DMS153 (cell line): ENCODE data around the gene TNFRSF18.
"Not testable (repeated sequence)": the region's sequence is repeated elsewhere in the genome, so short reads cannot be mapped to it uniquely, and the experiment has no call there.

Experiments
- DNase-seq: peaks from one replicate; lab custom pipeline; 2025; lab: John Stamatoyannopoulos, UW

The TNFRSF18 gene

GRCh38 chr1:1197551-1198422 lies 8.6 kb downstream of the TNFRSF18 start:
- DNase-seq, result no peak

- no peak for DNase-seq
Observed at GRCh38 chr1:1197188-1197500, 9.2 kb downstream of the TNFRSF18 start.

GRCh38 chr1:1196431-1197187 lies 9.8 kb downstream of the TNFRSF18 start:
- no peak for DNase-seq

GRCh38 chr1:1195726-1196125 lies 10.7 kb downstream of the TNFRSF18 start:
- DNase-seq, result not testable (repeated sequence)

GRCh38 chr1:1194723-1195122 lies 11.7 kb downstream of the TNFRSF18 start:
- no peak for DNase-seq

GRCh38 chr1:1191734-1192133 lies 14.7 kb downstream of the TNFRSF18 start:
- DNase-seq, result no peak

GRCh38 chr1:1189111-1189510 lies 17.3 kb downstream of the TNFRSF18 start:
- DNase-seq, result no peak

- DNase-seq, result no peak
Observed at GRCh38 chr1:1187938-1188337, 18.5 kb downstream of the TNFRSF18 start.

GRCh38 chr1:1185101-1185765 lies 21.2 kb downstream of the TNFRSF18 start:
- no peak for DNase-seq

GRCh38 chr1:1183833-1184775 lies 22.3 kb downstream of the TNFRSF18 start:
- no peak for DNase-seq

GRCh38 chr1:1183221-1183747 lies 23.1 kb downstream of the TNFRSF18 start:
- no peak for DNase-seq

GRCh38 chr1:1182491-1183220 lies 23.7 kb downstream of the TNFRSF18 start:
- no peak for DNase-seq

- no peak for DNase-seq
Observed at GRCh38 chr1:1181938-1182410, 24.4 kb downstream of the TNFRSF18 start.

GRCh38 chr1:1181129-1181937 lies 25.1 kb downstream of the TNFRSF18 start:
- no peak for DNase-seq

- no peak for DNase-seq
Observed at GRCh38 chr1:1179983-1180861, 26.2 kb downstream of the TNFRSF18 start.

- no peak for DNase-seq
Observed at GRCh38 chr1:1179346-1179982, 26.9 kb downstream of the TNFRSF18 start.

GRCh38 chr1:1178794-1179331 lies 27.5 kb downstream of the TNFRSF18 start:
- no peak for DNase-seq
